Sigmoid colon (tissue), 3 donors: Measurements from ENCODE around the gene ARHGEF7.

Source experiments
- CTCF ChIP-seq, 4 experiments: fragments of 450-650 bp in 3 of 4; fragments of 200-600 bp in 1 of 4; IDR thresholded peaks; one replicate each; pipeline ENCODE4 v1.5.1; 2016 to 2019; ENCODE audit warnings: antibody characterized with exemption in 4 of 4, mild to moderate bottlenecking in 3 of 4, moderate library complexity in 2 of 4
- POLR2A ChIP-seq, 2 donors: fragments of 450-650 bp; IDR thresholded peaks; one replicate each; pipeline ENCODE4 v1.6.1; 2016; ENCODE audit warnings: antibody characterized with exemption in 2 of 2, mild to moderate bottlenecking in 2 of 2, moderate library complexity in 2 of 2

- TF ChIP-seq CTCF (IDR thresholded peaks at IDR 0.05) = peak in 2 of 4 experiments; percentile 6 to 37
- no peak for TF ChIP-seq POLR2A (IDR thresholded peaks at IDR 0.05)
These were observed 47.1 kb upstream of the ARHGEF7 start for GRCh38 chr13:111068009-111068350.
